IMR-90 (cell line): ENCODE measurements around the gene BRAP. TPM values are rescaled to one million over a fixed set of nuclear protein-coding genes. Genes with fewer than 3 reads are reported as not detected.

Source experiments
- ATAC-seq: fragments of 200-7000 bp; cut with Tn5 transposase; 2 replicates; pipeline ENCODE4 v1.9.1; 2020; ENCODE audit warnings: low read depth, mild to moderate bottlenecking, moderate library complexity
- BruUV-seq: library from RNA; stranded (reverse); fragments of 400-500 nt; replicated peaks from 2 replicates; lab custom pipeline; 2021; lab: Mats Ljungman, UMichigan
- CTCF ChIA-PET: fragments of 300-600 bp; formaldehyde crosslinking; extraction: SDS; loops from one replicate; lab custom pipeline; 2021; ENCODE audit warnings: antibody characterized with exemption; lab: Yijun Ruan, JAX
- POLR2A ChIA-PET: fragments of 300-600 bp; sonication (Branson Sonifier 250); formaldehyde crosslinking; loops from one replicate; lab custom pipeline; 2022; ENCODE audit warnings: antibody characterized with exemption; ENCODE audit not compliant: unreplicated experiment; lab: Charles Lee
- DNase-seq: peaks from one replicate; pipeline ENCODE4 v3.0.0; 2013
- H2AFZ ChIP-seq: replicated peaks from 2 replicates; pipeline ENCODE3; 2013; ENCODE audit warnings: low read length, mild to moderate bottlenecking; ENCODE audit not compliant: poor library complexity
- H2AK5ac ChIP-seq: 2 replicates; pipeline ENCODE4 v1.6.1; 2013; ENCODE audit warnings: low read depth, low read length, inconsistent platforms
- H2AK9ac ChIP-seq: replicated peaks from 2 replicates; pipeline ENCODE3; 2013; ENCODE audit warnings: mild to moderate bottlenecking, low read depth, low read length, moderate library complexity; ENCODE audit not compliant: poor library complexity
- H2BK120ac ChIP-seq: 2 replicates; pipeline ENCODE4 v1.6.1; 2013; ENCODE audit warnings: low read depth, low read length, inconsistent platforms
- H2BK15ac ChIP-seq: 3 replicates; pipeline ENCODE4 v1.6.1; 2013; ENCODE audit warnings: low read depth, low read length, inconsistent platforms
- H2BK20ac ChIP-seq: 2 replicates; pipeline ENCODE4 v1.6.1; 2013; ENCODE audit warnings: low read depth, mild to moderate bottlenecking, inconsistent platforms, low read length, moderate library complexity
- H2BK5ac ChIP-seq: 2 replicates; pipeline ENCODE4 v1.6.1; 2013; ENCODE audit warnings: mild to moderate bottlenecking, low read depth, low read length, inconsistent platforms; ENCODE audit not compliant: poor library complexity, severe bottlenecking
- H3K14ac ChIP-seq: replicated peaks from 2 replicates; pipeline ENCODE4 v1.6.1; 2013; ENCODE audit warnings: low read depth, low read length, inconsistent platforms
- H3K18ac ChIP-seq: 2 replicates; pipeline ENCODE4 v1.6.1; 2013; ENCODE audit warnings: low read depth, low read length, control low read depth
- H3K23ac ChIP-seq: 2 replicates; pipeline ENCODE4 v1.6.1; 2013; ENCODE audit warnings: low read depth, low read length, inconsistent platforms
- H3K27ac ChIP-seq: 2 replicates; pipeline ENCODE4 v1.5.1; 2013; ENCODE audit warnings: mild to moderate bottlenecking, control low read depth, low read length; ENCODE audit not compliant: insufficient read depth
- H3K27me3 ChIP-seq: 2 replicates; pipeline ENCODE4 v1.6.1; 2013; ENCODE audit warnings: low read length; ENCODE audit not compliant: control insufficient read depth, insufficient read depth
- H3K36me3 ChIP-seq: 2 replicates; pipeline ENCODE4 v1.6.1; 2013; ENCODE audit warnings: low read length, mixed read lengths; ENCODE audit not compliant: control insufficient read depth, insufficient read depth
- H3K4ac ChIP-seq: 2 replicates; pipeline ENCODE4 v1.6.1; 2013; ENCODE audit warnings: low read depth, low read length, inconsistent platforms
- H3K4me1 ChIP-seq: 2 replicates; pipeline ENCODE4 v1.6.1; 2013; ENCODE audit warnings: low read length, mixed read lengths; ENCODE audit not compliant: control insufficient read depth, insufficient read depth
- H3K4me2 ChIP-seq: 2 replicates; pipeline ENCODE4 v1.6.1; 2013; ENCODE audit warnings: low read depth, mild to moderate bottlenecking, control low read depth, low read length, moderate library complexity
- H3K4me3 ChIP-seq: 2 replicates; pipeline ENCODE4 v1.5.1; 2013; ENCODE audit warnings: low read depth, mild to moderate bottlenecking, control low read depth, low read length, moderate library complexity; ENCODE audit not compliant: insufficient read depth
- H3K56ac ChIP-seq: 2 replicates; pipeline ENCODE4 v1.6.1; 2013; ENCODE audit warnings: low read length, inconsistent platforms; ENCODE audit not compliant: insufficient read depth; ENCODE audit errors: extremely low read depth
- H3K79me1 ChIP-seq, 2 experiments: 2 replicates each; pipeline ENCODE4 v1.6.1; 2013; ENCODE audit warnings: low read length in 2 of 2, inconsistent platforms in 1 of 2, low read depth in 1 of 2
- H3K9ac ChIP-seq: 2 replicates; pipeline ENCODE4 v1.6.1; 2013; ENCODE audit warnings: low read depth, low read length, control low read depth
- H3K9me1 ChIP-seq: 2 replicates; pipeline ENCODE4 v1.6.1; 2013; ENCODE audit warnings: low read length, inconsistent platforms; ENCODE audit not compliant: insufficient read depth
- H3K9me3 ChIP-seq: 2 replicates; pipeline ENCODE4 v1.6.1; 2013; ENCODE audit warnings: low read length; ENCODE audit not compliant: control insufficient read depth, insufficient read depth
- H4K20me1 ChIP-seq: 2 replicates; pipeline ENCODE4 v1.6.1; 2013; ENCODE audit warnings: low read length, inconsistent platforms; ENCODE audit not compliant: insufficient read depth
- H4K5ac ChIP-seq: 2 replicates; pipeline ENCODE4 v1.6.1; 2013; ENCODE audit warnings: mild to moderate bottlenecking, low read depth, low read length, control low read depth
- H4K8ac ChIP-seq, 2 experiments: 2 replicates each; pipeline ENCODE4 v1.6.1; 2013; ENCODE audit warnings: low read depth in 2 of 2, low read length in 2 of 2, control low read depth in 1 of 2, inconsistent platforms in 1 of 2
- H4K91ac ChIP-seq: 2 replicates; pipeline ENCODE4 v1.6.1; 2013; ENCODE audit warnings: low read depth, low read length, inconsistent platforms; ENCODE audit not compliant: insufficient read depth
- BHLHE40 ChIP-seq: fragments of 150-350 bp; IDR thresholded peaks from 2 replicates; pipeline ENCODE4 v1.6.1; 2016; ENCODE audit warnings: mild to moderate bottlenecking, low read depth, low read length
- CEBPB ChIP-seq: IDR thresholded peaks from 2 replicates; pipeline ENCODE4 v1.6.1; 2012; ENCODE audit warnings: low read depth, low read length, improper control_type of control experiment
- CHD1 ChIP-seq: IDR thresholded peaks from 2 replicates; pipeline ENCODE4 v1.6.1; 2012; ENCODE audit warnings: low read depth, low read length, improper control_type of control experiment
- CTCF ChIP-seq: conservative IDR thresholded peaks from 2 replicates; pipeline ENCODE4 v1.5.1; 2012; ENCODE audit warnings: mild to moderate bottlenecking, low read depth, low read length, improper control_type of control experiment
- ELK1 ChIP-seq: fragments of 150-350 bp; IDR thresholded peaks from 2 replicates; pipeline ENCODE4 v1.6.1; 2016; ENCODE audit warnings: low read depth, mild to moderate bottlenecking, low read length, moderate library complexity, borderline replicate concordance
- FOS ChIP-seq: fragments of 150-350 bp; IDR thresholded peaks from 2 replicates; pipeline ENCODE4 v1.6.1; 2016; ENCODE audit warnings: low read depth, low read length
- MAFK ChIP-seq: IDR thresholded peaks from 2 replicates; pipeline ENCODE4 v1.6.1; 2012; ENCODE audit warnings: low read depth, low read length, improper control_type of control experiment
- MAZ ChIP-seq: IDR thresholded peaks from 2 replicates; pipeline ENCODE4 v1.6.1; 2012; ENCODE audit warnings: low read depth, mild to moderate bottlenecking, low read length, improper control_type of control experiment, moderate library complexity, borderline replicate concordance
- MXI1 ChIP-seq: IDR thresholded peaks from 2 replicates; pipeline ENCODE4 v1.6.1; 2012; ENCODE audit warnings: low read depth, mild to moderate bottlenecking, low read length, moderate library complexity, borderline replicate concordance
- NFE2L2 ChIP-seq: fragments of 150-350 bp; IDR thresholded peaks from 2 replicates; pipeline ENCODE4 v1.6.1; 2016; ENCODE audit warnings: low read depth, mild to moderate bottlenecking, low read length
- POLR2A ChIP-seq: IDR thresholded peaks from 2 replicates; pipeline ENCODE4 v1.6.1; 2012; ENCODE audit warnings: mild to moderate bottlenecking, low read depth, low read length
- RAD21 ChIP-seq: IDR thresholded peaks from 2 replicates; pipeline ENCODE4 v1.6.1; 2012; ENCODE audit warnings: low read length, improper control_type of control experiment
- RCOR1 ChIP-seq: IDR thresholded peaks from 2 replicates; pipeline ENCODE4 v1.6.1; 2012; ENCODE audit warnings: mild to moderate bottlenecking, low read length, improper control_type of control experiment; ENCODE audit not compliant: insufficient replicate concordance
- RFX5 ChIP-seq: IDR thresholded peaks from 2 replicates; pipeline ENCODE4 v1.8.0; 2012; ENCODE audit warnings: low read depth, mild to moderate bottlenecking, low read length, moderate library complexity
- SMC3 ChIP-seq: fragments of 150-350 bp; IDR thresholded peaks from 2 replicates; pipeline ENCODE4 v1.6.1; 2016; ENCODE audit warnings: low read depth, mild to moderate bottlenecking, antibody characterized with exemption, low read length, moderate library complexity
- USF2 ChIP-seq: fragments of 150-350 bp; IDR thresholded peaks from 2 replicates; pipeline ENCODE4 v1.6.1; 2017; ENCODE audit warnings: mild to moderate bottlenecking, antibody characterized with exemption, low read length, low read depth
- WGBS, 2 experiments: methylation state at CpG; one replicate each; pipeline versions ENCODE4 v1.1.5 to v1.1.7; 2013; ENCODE audit warnings: missing lambda C conversion rate in 2 of 2; ENCODE audit not compliant: insufficient read length in 1 of 2; ENCODE audit errors: extremely low coverage in 2 of 2; 5-methylcytosine and 5-hydroxymethylcytosine counted together
- dilution Hi-C: fragments of 300-500 bp; cut with HindIII; formaldehyde crosslinking; loops from one replicate; pipeline ENCODE4 v1.14.3; 2018; ENCODE audit warnings: low sequenced_read_pairs; ENCODE audit not compliant: unreplicated experiment
- in situ Hi-C: fragments of 300-500 bp; cut with MboI; formaldehyde crosslinking; loops from 3 replicates; pipeline ENCODE4 v1.14.3; 2019; ENCODE audit warnings: low sequenced_read_pairs, inconsistent platforms, mixed read lengths
- intact Hi-C: fragments of 100-400 bp; cut with micrococcal nuclease; formaldehyde crosslinking; loops from 2 replicates; pipeline ENCODE4 v1.10.0; 2022
- polyA plus RNA-seq, 3 experiments: library from polyadenylated mRNA; depleted of rRNA; stranded (reverse); fragments of >200 nt; gene quantifications; 2 replicates each; pipeline ENCODE4 v1.2.3, GENCODE V29; 2012; ENCODE audit warnings: low replicate concordance in 1 of 3
- total RNA-seq: library from RNA; depleted of rRNA; stranded (reverse); fragments of >200 nt; gene quantifications from 2 replicates; pipeline ENCODE4 v1.2.3, GENCODE V29; 2012

The BRAP gene
- total and polyA plus RNA-seq, 2 of the 4 experiments (the other 2 are of a cell fraction): 10.3 to 17.2 TPM

GRCh38 chr12:111687952-111688351, 2.2 kb upstream of the BRAP start:
- Histone ChIP-seq H4K91ac (no peak overlapping the region), H3K4ac (no peak overlapping the region), H4K8ac (no peak overlapping the region), H3K4me3 (no peak overlapping the region), H3K79me1 (peaks cover 16 to 48% of the 10 kb centered on the region in 2 experiments), H3K56ac (no peak overlapping the region), H3K18ac (no peak overlapping the region), H3K9me1 (peaks cover 3% of the 10 kb centered on the region), H4K5ac (no peak overlapping the region), H3K36me3 (peaks cover 7% of the 10 kb centered on the region), H3K27me3 (no peaks in the 10 kb centered on the region), H3K4me2 (no peak overlapping the region), H3K27ac (no peak overlapping the region), H3K14ac (no peak overlapping the region), H2AK5ac (no peak overlapping the region), H3K4me1 (peaks cover 2% of the 10 kb centered on the region), H2BK20ac (no peak overlapping the region), H3K23ac (no peak overlapping the region), H2BK15ac (no peak overlapping the region), H2BK5ac (no peak overlapping the region), H2AFZ (no peak overlapping the region), H2AK9ac (no peak overlapping the region), H4K20me1 (peaks cover 4% of the 10 kb centered on the region), H3K9ac (no peak overlapping the region), H3K9me3 (no peaks in the 10 kb centered on the region), H2BK120ac (no peak overlapping the region)
- no CpG with 5 or more reads among the region's 10 CpGs for WGBS, 2 experiments
- intact Hi-C loops (loop anchor here (5.0 kb wide), 1 partner anchor 124 kb away; no protein-coding TSS in a partner anchor), dilution Hi-C loops (no loop called here), in situ Hi-C loops (no loop called here)
- POLR2A ChIA-PET: no interaction called here
- ATAC-seq (no peak), DNase-seq (no peak)
- TF ChIP-seq POLR2A: no peak
- no peak for TF ChIP-seq CEBPB
- TF ChIP-seq BHLHE40: no peak
- TF ChIP-seq USF2: no peak
- TF ChIP-seq CHD1: no peak
- no peak for TF ChIP-seq CTCF
- no peak for TF ChIP-seq RCOR1
- no peak for TF ChIP-seq MAFK
- TF ChIP-seq MXI1: no peak
- no peak for TF ChIP-seq NFE2L2
- no peak for TF ChIP-seq FOS
- TF ChIP-seq ELK1: no peak
- TF ChIP-seq MAZ: no peak
- no peak for TF ChIP-seq SMC3
- TF ChIP-seq RFX5: no peak
- no peak for TF ChIP-seq RAD21
- BruUV-seq: no TSS peak
- CTCF ChIA-PET: no interaction called here
